Neural progenitor cell (in vitro differentiated cells): ENCODE data around the gene LHCGR. TPM values are rescaled to one million over a fixed set of nuclear protein-coding genes. Genes with fewer than 3 reads are reported as not detected.
A peak's percentile ranks its signal among the peaks of the same experiment; 100 is the strongest.

ENCODE experiments used
- DNase-seq: peaks from one replicate; pipeline ENCODE4 v3.0.0-alpha.2; 2016; ENCODE audit warnings: low spot score
- H2AFZ ChIP-seq: fragments of 200-600 bp; sonication (generic); replicated peaks from 2 replicates; pipeline ENCODE4 v1.6.1; 2016; ENCODE audit warnings: antibody characterized with exemption
- H3F3A ChIP-seq: fragments of 200-600 bp; sonication (generic); 2 replicates; pipeline ENCODE4 v1.6.1; 2016; ENCODE audit warnings: antibody characterized with exemption, low read depth
- H3K27ac ChIP-seq: fragments of 200-600 bp; sonication (generic); 2 replicates; pipeline ENCODE4 v1.5.1; 2016; ENCODE audit warnings: mild to moderate bottlenecking
- H3K27me3 ChIP-seq: fragments of 200-600 bp; sonication (generic); 2 replicates; pipeline ENCODE4 v1.6.1; 2016; ENCODE audit warnings: mild to moderate bottlenecking, moderate library complexity
- H3K36me3 ChIP-seq: fragments of 200-600 bp; sonication (generic); 2 replicates; pipeline ENCODE4 v1.5.1; 2016
- H3K4me1 ChIP-seq: fragments of 200-600 bp; sonication (generic); 2 replicates; pipeline ENCODE4 v1.6.1; 2016; ENCODE audit warnings: mixed run types
- H3K4me2 ChIP-seq: fragments of 200-600 bp; sonication (generic); 2 replicates; pipeline ENCODE4 v1.6.1; 2016
- H3K4me3 ChIP-seq: fragments of 200-600 bp; sonication (generic); 2 replicates; pipeline ENCODE4 v1.5.1; 2016
- H3K79me2 ChIP-seq: fragments of 200-600 bp; sonication (generic); 2 replicates; pipeline ENCODE4 v1.6.1; 2016; ENCODE audit warnings: low read depth
- H3K9ac ChIP-seq: fragments of 200-600 bp; sonication (generic); 2 replicates; pipeline ENCODE4 v1.6.1; 2016
- H3K9me3 ChIP-seq: fragments of 200-600 bp; sonication (generic); 2 replicates; pipeline ENCODE4 v1.5.1; 2016; ENCODE audit warnings: low read depth
- H4K20me1 ChIP-seq: fragments of 200-600 bp; sonication (generic); 2 replicates; pipeline ENCODE4 v1.6.1; 2016; ENCODE audit warnings: low read depth
- H3K27ac Mint-ChIP-seq: 3 replicates; pipeline ENCODE4 v1.8.0; 2021; ENCODE audit warnings: mixed read lengths
- H3K27me3 Mint-ChIP-seq: 2 replicates; pipeline ENCODE4 v1.8.0; 2022; ENCODE audit warnings: low read depth, mild to moderate bottlenecking, inconsistent platforms, moderate library complexity, mixed read lengths; ENCODE audit not compliant: insufficient read depth
- H3K36me3 Mint-ChIP-seq: 3 replicates; pipeline ENCODE4 v1.8.0; 2021; ENCODE audit warnings: mixed read lengths
- H3K4me1 Mint-ChIP-seq: 3 replicates; pipeline ENCODE4 v1.8.0; 2021; ENCODE audit warnings: mixed read lengths
- H3K4me3 Mint-ChIP-seq: 3 replicates; pipeline ENCODE4 v1.8.0; 2021; ENCODE audit warnings: mild to moderate bottlenecking, moderate library complexity, mixed read lengths
- H3K9me3 Mint-ChIP-seq: 3 replicates; pipeline ENCODE4 v1.8.0; 2020; ENCODE audit warnings: mixed read lengths
- EZH2 ChIP-seq: fragments of 200-600 bp; sonication (generic); IDR thresholded peaks from 2 replicates; pipeline ENCODE4 v1.6.1; 2017; ENCODE audit warnings: antibody characterized with exemption, mild to moderate bottlenecking, moderate library complexity
- EZH2phosphoT487 ChIP-seq: fragments of 200-600 bp; sonication (generic); IDR thresholded peaks from 2 replicates; pipeline ENCODE4 v1.6.1; 2017; ENCODE audit warnings: antibody characterized with exemption
- total RNA-seq: library from RNA; depleted of rRNA; stranded (reverse); fragments of >200 nt; gene quantifications from 2 replicates; pipeline ENCODE4 v1.2.3, GENCODE V29; 2015; ENCODE audit warnings: low replicate concordance
- TF ChIP-seq, protein P1 (sequence below): fragments of 200-600 bp; sonication (generic); IDR thresholded peaks from 2 replicates; pipeline ENCODE4 v1.5.1; 2017; ENCODE audit warnings: antibody characterized with exemption, mild to moderate bottlenecking

LHCGR gene
- not detected in 2 replicates for total RNA-seq

DNA sequence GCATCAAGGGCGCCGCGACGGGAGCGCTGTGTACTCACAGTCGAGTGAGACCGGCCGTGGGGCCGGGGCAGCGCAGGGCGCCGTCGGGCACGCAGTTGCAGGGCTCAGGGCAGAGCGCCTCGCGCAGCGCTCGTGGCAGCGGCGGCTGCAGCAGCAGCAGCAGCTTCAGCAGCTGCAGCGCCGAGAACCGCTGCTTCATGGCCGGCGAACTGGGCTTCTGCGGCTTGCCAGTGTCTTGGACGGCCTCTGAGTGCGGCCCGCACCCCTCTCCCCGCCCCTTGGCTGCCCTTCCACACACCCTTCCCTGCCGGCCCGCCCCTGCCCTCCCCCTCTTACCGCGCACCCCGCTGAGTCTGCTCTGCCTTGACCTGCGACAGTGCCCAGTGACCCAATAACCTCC, at the start of gene LHCGR:
Gene LHCGR, minus strand, starts transcription at position 252 of the 400 bp plus-strand sequence. Its CDS starts 53 bp downstream, at position 199.
- DNase-seq, result peak; percentile 69
- H3K9me3 Mint-ChIP-seq, result no peaks in the 10 kb centered on the region
- H3K36me3 Mint-ChIP-seq, result no peaks in the 10 kb centered on the region
- peak within 1 kb of the TSS; percentile 42 for H3K4me3 ChIP-seq
- peak within 1 kb of the TSS; percentile 50 for H3K27ac Mint-ChIP-seq
- H4K20me1 ChIP-seq, result peaks cover 4% of the 10 kb centered on the region
- H3K79me2 ChIP-seq, result no peaks in the 10 kb centered on the region
- H3K36me3 ChIP-seq, result no peaks in the 10 kb centered on the region
- peaks cover 42% of the 10 kb centered on the region for H3K27me3 ChIP-seq
- peak within 1 kb of the TSS; percentile 88 for H3K4me2 ChIP-seq
- H3K4me1 Mint-ChIP-seq, result peaks cover 26% of the 10 kb centered on the region
- H3K9me3 ChIP-seq, result no peaks in the 10 kb centered on the region
- H3K4me3 Mint-ChIP-seq, result peak within 1 kb of the TSS; percentile 78
- peak within 1 kb of the TSS; percentile 76 for H2AFZ ChIP-seq
- no peak within 1 kb of the TSS for H3K27ac ChIP-seq
- peaks cover 21% of the 10 kb centered on the region for H3F3A ChIP-seq
- H3K9ac ChIP-seq, result no peak within 1 kb of the TSS
- TF ChIP-seq EZH2 (no peak), EZH2phosphoT487 (no peak)
- TF ChIP-seq, protein P1, sequence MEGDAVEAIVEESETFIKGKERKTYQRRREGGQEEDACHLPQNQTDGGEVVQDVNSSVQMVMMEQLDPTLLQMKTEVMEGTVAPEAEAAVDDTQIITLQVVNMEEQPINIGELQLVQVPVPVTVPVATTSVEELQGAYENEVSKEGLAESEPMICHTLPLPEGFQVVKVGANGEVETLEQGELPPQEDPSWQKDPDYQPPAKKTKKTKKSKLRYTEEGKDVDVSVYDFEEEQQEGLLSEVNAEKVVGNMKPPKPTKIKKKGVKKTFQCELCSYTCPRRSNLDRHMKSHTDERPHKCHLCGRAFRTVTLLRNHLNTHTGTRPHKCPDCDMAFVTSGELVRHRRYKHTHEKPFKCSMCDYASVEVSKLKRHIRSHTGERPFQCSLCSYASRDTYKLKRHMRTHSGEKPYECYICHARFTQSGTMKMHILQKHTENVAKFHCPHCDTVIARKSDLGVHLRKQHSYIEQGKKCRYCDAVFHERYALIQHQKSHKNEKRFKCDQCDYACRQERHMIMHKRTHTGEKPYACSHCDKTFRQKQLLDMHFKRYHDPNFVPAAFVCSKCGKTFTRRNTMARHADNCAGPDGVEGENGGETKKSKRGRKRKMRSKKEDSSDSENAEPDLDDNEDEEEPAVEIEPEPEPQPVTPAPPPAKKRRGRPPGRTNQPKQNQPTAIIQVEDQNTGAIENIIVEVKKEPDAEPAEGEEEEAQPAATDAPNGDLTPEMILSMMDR, result no peak
- peaks cover 10% of the 10 kb centered on the region for H3K27me3 Mint-ChIP-seq
- H3K4me1 ChIP-seq, result peaks cover 30% of the 10 kb centered on the region

DNA sequence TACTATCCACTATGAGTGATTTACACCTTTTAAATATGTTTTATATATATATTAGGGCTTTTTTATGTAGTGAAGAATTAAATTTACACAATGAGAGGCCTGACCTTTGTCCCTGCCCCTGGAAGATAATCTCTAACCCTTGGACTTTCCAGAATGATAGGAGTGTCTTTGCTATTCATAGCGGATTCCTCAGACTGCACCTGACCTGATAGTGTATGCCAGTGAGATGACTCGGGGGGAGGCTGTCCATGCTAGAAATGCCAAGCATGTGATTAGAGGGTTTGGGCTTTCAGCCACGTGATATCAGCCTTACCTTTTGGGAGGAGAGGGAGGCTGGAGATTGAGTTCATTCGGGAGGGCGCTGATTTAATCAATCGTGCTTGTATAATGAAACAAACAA, 44.1 kb upstream of the LHCGR start:
- Mint-ChIP-seq H3K4me1 (no peaks in the 10 kb centered on the region), H3K36me3 (no peaks in the 10 kb centered on the region), H3K27me3 (peaks cover 5% of the 10 kb centered on the region), H3K27ac (no peak overlapping the region), H3K4me3 (no peak overlapping the region), H3K9me3 (no peaks in the 10 kb centered on the region)
- H3K79me2 ChIP-seq, result no peaks in the 10 kb centered on the region
- H3K4me3 ChIP-seq, result no peak overlapping the region
- no peak for DNase-seq
- H3K27me3 ChIP-seq, result no peaks in the 10 kb centered on the region
- H3K4me1 ChIP-seq, result no peaks in the 10 kb centered on the region
- no peak overlapping the region for H3K4me2 ChIP-seq
- TF ChIP-seq, protein P1, result no peak
- TF ChIP-seq EZH2 (no peak), EZH2phosphoT487 (no peak)
- H3K9ac ChIP-seq, result no peak overlapping the region
- H3K9me3 ChIP-seq, result no peaks in the 10 kb centered on the region
- no peak overlapping the region for H3K27ac ChIP-seq
- H3F3A ChIP-seq, result no peaks in the 10 kb centered on the region
- no peaks in the 10 kb centered on the region for H4K20me1 ChIP-seq
- no peak overlapping the region for H2AFZ ChIP-seq
- H3K36me3 ChIP-seq, result no peaks in the 10 kb centered on the region

DNA sequence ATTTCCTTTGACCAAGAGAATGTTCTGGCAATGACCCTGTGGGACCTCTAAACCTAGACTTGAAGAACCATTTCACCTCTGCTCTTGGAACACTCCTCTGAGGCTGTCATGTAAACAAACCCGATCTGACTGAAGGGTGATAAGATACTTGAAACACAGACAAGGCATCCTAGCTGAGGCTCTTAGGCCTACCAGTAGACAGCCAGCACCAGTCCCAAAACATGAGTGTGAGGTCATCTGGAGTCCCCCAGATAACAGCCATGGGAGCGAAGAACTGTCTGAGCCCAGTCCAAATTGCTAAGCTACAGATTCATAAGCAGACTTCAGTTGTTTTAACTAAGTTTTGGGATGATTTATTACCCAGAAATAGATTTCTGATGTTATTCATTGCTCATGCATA, 39.5 kb upstream of the LHCGR start:
- Histone ChIP-seq H2AFZ (no peak overlapping the region), H3K4me1 (peaks cover 5% of the 10 kb centered on the region), H3K9ac (no peak overlapping the region), H4K20me1 (no peaks in the 10 kb centered on the region), H3K36me3 (no peaks in the 10 kb centered on the region), H3K27me3 (no peaks in the 10 kb centered on the region), H3K27ac (no peak overlapping the region), H3F3A (no peaks in the 10 kb centered on the region), H3K79me2 (no peaks in the 10 kb centered on the region), H3K4me3 (no peak overlapping the region), H3K9me3 (no peaks in the 10 kb centered on the region), H3K4me2 (no peak overlapping the region)
- H3K36me3 Mint-ChIP-seq, result no peaks in the 10 kb centered on the region
- peaks cover 2% of the 10 kb centered on the region for H3K27me3 Mint-ChIP-seq
- no peak overlapping the region for H3K27ac Mint-ChIP-seq
- TF ChIP-seq EZH2, result no peak
- peaks cover 28% of the 10 kb centered on the region for H3K4me1 Mint-ChIP-seq
- no peaks in the 10 kb centered on the region for H3K9me3 Mint-ChIP-seq
- no peak for DNase-seq
- no peak overlapping the region for H3K4me3 Mint-ChIP-seq

DNA sequence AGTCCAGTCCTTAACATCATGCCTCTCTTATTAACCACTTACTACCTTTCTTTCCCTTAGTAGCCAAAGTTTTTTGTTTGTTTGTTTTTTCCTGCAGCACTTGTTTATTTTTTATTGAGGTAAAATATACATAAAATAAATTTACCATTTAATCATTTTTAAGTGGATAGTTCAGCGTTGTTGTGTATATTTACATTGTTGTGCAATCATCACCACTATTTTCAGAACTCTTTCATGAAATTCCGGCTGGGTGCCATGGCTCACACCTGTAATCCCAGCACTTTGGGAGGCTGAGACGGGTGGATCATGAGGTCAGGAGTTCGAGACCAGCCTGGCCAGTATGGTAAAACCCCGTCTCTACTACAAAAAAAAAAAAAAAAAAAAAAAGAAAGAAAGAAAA, 38.1 kb upstream of the LHCGR start:
- TF ChIP-seq EZH2phosphoT487 (no peak), EZH2 (no peak)
- TF ChIP-seq, protein P1, result no peak
- no peak overlapping the region for H3K4me3 Mint-ChIP-seq
- H3K4me1 ChIP-seq, result peaks cover 5% of the 10 kb centered on the region
- H3K27me3 Mint-ChIP-seq, result peaks cover 2% of the 10 kb centered on the region
- no peaks in the 10 kb centered on the region for H3F3A ChIP-seq
- no peaks in the 10 kb centered on the region for H4K20me1 ChIP-seq
- no peak overlapping the region for H3K4me2 ChIP-seq
- H3K27ac Mint-ChIP-seq, result no peak overlapping the region
- no peak overlapping the region for H2AFZ ChIP-seq
- no peaks in the 10 kb centered on the region for H3K9me3 ChIP-seq
- H3K4me3 ChIP-seq, result no peak overlapping the region
- no peaks in the 10 kb centered on the region for H3K36me3 Mint-ChIP-seq
- H3K27ac ChIP-seq, result no peak overlapping the region
- no peaks in the 10 kb centered on the region for H3K9me3 Mint-ChIP-seq
- H3K27me3 ChIP-seq, result no peaks in the 10 kb centered on the region
- H3K79me2 ChIP-seq, result no peaks in the 10 kb centered on the region
- H3K4me1 Mint-ChIP-seq, result peaks cover 28% of the 10 kb centered on the region
- no peak for DNase-seq
- H3K9ac ChIP-seq, result no peak overlapping the region
- H3K36me3 ChIP-seq, result no peaks in the 10 kb centered on the region
